Medulla oblongata (tissue), 1 donor: ENCODE results near the gene FBXL13.
"Not testable (repeated sequence)": the region's sequence is repeated elsewhere in the genome, so short reads cannot be mapped to it uniquely, and the experiment has no call there.

Source experiments
- DNase-seq: peaks from one replicate; pipeline ENCODE4 v3.0.0-alpha.2; 2015; ENCODE audit errors: extremely low spot score

The FBXL13 gene

DNA sequence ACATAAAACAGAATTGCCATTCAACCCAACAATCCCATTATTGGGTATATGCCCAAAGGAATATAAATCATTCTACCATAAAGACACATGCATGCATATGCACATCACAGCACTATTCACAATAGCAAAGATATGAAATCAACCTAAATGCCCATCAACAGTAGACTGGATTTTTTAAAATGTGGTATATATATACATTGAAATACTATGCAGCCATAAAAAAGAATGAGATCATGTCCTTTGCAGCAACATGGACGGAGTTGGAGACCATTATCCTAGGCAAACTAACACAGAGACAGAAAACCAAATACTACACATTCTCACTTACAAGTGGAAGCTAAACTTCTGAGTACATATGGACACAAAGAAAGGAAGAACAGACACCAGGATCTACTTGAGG lies 51.0 kb downstream of the FBXL13 start:
- not testable (repeated sequence) for DNase-seq

DNA sequence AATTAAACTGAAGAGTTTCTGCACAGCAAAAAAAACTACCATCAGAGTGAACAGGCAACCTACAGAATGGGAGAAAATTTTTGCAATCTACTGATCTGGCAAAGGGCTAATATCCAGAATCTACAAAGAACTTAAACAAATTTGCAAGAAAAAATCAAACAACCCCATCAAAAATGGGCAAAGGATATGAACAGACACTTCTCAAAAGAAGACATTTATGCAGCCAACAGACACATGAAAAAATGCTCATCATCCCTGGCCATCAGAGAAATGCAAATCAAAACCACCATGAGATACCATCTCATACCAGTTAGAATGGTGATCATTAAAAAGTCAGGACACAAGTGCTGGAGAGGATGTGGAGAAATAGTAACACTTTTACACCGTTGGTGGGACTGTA lies 53.1 kb downstream of the FBXL13 start:
- not testable (repeated sequence) for DNase-seq

DNA sequence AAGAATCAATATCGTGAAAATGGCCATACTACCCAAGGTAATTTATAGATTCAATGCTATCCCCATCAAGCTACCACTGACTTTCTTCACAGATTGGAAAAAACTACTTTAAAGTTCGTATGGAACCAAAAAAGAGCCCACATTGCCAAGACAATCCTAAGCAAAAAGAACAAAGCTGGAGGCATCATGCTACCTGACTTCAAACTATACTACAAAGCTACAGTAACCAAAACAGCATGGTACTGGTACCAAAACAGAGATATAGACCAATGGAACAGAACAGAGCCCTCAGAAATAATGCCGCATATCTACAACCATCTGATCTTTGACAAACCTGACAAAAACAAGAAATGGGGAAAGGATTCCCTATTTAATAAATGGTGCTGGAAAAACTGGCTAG lies 53.7 kb downstream of the FBXL13 start:
- not testable (repeated sequence) for DNase-seq

DNA sequence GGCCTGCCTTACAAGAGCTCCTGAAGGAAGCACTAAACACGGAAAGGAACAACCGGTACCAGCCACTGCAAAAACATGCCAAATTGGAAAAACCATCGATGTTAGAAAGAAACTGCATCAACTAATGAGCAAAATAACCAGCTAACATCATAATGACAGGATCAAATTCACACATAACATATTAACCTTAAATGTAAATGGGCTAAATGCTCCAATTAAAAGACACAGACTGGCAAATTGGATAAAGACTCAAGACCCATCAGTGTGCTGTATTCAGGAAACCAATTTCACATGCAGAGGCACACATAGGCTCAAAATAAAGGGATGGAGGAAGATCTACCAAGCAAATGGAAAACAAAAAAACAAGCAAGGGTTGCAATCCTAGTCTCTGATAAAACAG lies 56.3 kb downstream of the FBXL13 start:
- not testable (repeated sequence) for DNase-seq

DNA sequence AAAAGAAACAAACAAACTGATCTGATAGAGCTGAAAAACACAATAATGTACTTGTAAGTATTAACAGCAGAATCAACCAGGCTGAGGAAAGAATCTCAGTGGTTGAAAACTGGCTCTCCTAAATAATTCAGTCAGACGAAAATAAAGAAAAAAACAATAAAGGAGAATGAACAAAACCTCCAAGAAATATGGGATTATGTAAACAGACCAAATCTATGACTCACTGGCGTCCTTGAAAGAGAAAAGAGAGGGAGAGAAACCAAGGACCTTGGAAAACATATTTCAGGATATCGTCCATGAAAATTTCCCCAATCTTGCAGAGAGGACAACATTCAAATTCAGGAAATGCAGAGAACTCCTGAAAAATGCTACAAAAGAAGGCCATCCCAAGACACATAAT lies 62.9 kb downstream of the FBXL13 start:
- no peak for DNase-seq

DNA sequence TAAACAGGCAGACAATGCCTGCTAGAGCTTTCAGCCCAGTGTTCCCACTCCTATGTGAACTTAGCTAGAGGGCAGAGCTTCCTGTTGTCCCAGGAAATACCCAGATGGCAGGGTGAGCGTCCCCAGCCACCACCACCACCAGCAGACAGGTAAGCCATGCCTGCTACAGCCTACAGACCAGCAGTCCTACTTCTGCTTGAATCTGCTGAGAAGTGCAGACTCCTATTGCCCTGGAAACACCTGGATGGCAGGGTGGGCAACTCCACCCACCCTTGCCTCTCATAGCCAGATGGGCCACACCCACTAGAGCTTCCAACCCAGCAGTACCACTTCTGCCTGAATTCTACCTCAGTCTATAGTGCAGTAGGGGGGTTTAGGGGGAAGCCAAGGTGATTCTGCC lies 64.4 kb downstream of the FBXL13 start:
- DNase-seq, result no peak

DNA sequence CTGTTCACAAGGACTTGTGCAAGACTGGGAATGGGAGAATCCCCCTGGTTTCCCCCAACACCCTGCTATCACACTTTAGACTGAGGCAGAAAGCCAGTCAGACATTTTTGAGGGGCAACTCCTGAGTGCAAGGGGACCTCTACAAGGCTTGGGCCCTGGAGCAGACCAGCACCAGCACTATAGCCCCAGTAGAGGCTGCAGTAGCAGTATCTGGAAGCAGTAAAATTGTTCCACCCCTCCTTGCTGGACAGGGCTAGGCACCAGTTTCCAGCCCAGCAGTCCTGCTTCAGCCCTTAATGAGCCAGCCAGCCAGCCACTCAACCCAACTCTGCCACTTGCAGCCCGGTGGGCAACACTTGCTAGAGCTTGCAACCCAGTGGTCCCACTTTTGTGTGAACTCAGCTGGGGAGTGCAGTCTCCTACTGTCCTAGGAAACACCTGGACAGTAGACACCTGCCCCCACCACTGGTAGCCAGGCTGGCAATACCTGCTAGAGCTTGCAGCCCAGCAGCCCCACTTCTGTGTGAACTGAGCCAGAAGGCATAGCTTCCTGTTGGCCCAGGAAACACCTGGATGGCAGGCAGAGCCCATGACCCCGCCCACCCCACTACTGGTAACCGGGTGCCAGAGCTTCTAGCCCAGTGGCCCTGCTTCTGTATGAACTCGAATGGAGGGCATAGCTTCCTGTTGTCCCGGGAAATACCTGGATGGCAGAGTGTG lies 65.0 kb downstream of the FBXL13 start:
- DNase-seq, result no peak

DNA sequence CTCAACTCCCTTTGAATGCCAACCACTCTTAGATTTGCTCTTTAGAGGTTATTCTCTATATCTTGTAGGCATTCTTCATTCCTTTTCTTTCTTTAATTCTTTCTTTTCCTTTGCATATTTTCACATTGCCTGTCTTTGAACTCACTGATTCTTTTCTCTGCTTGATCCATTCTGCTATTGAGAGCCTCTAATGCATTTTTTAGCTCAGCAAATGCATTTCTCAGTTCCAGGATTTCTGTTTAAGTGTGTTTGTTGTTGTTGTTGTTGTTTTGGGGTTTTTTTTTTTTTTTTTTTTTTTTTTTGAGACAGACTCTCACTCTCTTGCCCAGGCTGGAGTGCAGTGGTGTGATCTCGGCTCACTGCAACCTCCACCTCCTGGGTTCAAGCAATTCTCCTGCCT lies 71.6 kb downstream of the FBXL13 start:
- DNase-seq, result no peak

DNA sequence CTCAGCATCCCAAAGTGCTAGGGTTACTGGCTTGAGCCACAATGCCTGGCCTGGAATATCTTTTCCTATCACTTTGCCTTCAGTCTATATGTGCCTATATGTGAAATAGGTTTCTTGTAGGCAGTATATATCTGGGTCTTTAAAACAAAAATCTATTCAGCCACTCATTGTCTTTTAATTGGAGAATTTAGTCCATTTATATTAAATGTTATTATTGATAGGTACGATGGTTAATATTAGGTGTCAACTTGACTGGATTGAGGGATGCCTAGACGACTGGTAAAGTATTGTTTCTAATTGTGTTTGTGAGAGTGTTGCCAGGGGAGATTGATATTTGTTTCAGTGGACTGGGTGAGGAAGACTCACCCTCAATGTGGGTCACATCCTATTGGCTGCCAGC lies 73.4 kb downstream of the FBXL13 start:
- DNase-seq, result no peak

DNA sequence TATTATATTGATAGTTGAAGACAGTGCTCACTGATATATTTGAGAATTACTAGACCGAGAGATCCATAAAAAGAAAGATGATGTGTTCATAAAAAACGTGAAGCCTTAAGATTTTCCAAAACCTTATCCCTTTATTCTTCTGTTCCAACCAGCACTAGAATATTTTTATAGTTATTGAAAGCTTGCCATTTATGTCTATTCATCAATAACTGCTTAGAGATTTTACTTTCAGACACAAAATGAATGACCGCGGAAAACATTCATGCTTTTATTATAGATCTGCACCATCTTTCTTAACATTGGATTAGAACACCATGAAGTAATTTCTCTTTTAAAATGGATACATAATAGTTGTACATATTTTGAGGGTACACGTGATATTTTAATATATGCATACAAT lies 77.6 kb downstream of the FBXL13 start:
- no peak for DNase-seq

DNA sequence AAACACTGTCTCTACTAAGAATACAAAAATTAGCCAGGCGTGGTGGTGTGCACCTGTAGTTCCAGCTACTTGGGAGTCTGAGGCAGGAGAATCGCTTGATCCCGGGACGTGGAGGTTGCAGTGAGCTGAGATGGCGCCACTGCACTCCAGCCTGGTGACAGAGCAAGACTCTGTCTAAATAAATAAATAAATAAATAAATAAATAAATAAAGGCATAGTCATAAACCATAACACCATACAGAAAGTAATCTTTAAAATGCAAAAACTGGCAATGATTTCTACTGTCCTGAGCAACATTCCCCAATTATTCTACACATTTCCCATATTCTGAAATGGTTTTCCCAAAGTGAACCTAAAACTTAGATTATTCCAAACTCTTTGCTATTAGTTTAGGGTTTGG lies 79.0 kb downstream of the FBXL13 start:
- not testable (repeated sequence) for DNase-seq

DNA sequence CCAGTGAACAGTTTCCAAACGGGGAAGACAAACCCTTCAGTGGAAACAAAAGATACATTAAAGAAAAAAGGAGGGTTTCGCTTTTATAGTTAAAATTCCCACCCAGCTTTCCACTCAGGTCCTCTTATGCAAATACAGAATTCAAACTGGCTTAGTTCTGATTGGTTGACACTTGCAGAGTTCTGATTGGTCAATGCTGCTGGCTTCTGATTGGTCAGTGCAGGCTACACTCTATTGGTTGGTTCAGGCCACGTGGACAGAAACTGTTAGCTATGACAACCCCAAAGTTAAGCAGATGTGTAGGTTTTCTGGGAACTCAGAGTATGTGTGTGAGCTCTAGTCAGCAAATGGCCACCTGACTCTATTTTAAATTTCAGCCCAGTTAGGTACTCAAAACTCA lies 80.0 kb downstream of the FBXL13 start:
- no peak for DNase-seq

DNA sequence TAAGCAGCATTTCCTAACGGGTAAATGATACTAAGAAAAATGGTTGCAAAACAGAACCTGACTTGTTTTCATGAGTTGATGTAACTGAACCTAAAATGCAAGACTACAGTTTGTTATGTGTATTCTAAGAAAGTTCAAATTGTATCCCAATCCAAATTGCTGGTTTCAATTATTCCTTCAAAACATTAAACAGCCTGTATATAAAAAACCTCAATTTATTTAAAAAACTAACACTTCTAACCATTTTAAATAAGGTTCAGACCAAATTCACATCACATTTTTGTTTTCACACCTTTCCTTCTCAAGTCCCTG lies 80.9 kb downstream of the FBXL13 start:
- DNase-seq, result no peak

DNA sequence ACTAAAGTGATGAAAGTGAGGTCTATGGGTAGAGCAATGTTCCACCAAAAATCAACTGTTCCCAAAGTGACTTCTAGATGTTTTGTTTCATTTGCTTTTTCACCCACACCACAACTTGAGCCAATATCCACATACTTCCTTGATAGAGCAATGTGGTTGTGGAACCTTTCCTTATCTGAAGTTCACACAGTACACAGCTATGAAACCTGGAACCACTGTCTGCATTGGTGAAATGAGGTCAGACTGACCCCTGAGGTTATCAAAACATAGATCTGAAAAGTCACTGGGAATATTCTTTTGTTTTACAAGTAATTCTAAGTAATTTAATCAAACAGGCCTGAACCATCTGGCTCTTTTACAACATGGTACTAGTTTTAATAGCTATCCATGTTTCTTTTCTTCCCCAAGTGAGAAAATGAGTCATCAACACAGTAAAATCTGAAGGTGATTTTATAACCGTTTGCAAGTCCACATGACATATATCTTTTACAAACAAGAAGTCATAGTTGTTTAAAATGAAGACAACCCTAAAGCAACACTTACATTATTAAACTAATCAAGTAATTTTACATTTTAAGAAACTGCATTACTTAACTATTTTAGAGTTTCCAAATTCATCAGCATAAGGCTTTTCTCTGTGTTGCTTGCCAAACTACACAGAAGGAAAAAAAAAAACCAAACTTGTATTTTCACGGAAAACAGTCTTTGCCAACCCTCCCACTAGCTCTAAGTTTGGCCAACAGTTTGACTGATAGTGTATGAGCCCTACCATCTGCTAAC lies 81.5 kb downstream of the FBXL13 start:
- DNase-seq, result no peak

DNA sequence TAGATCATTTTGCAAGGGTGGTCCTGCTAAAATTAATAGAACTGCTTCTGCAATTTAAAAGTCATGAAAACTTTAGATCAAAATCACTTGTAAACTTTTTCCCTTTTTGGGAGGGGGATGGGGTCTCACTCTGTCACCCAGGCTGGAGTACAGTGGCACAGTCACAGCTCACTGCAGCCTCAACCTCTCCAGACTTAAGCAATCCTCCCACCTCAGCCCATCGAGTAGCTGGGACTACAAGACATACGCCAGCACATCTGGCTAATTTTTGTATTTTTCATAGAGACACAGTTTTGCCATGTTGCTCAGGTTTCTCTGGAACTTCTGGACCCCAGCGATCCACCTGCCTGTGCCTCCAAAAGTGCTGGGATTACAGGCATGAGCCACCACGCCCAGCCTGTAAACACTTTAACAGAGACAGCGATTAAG lies 82.1 kb downstream of the FBXL13 start:
- no peak for DNase-seq

DNA sequence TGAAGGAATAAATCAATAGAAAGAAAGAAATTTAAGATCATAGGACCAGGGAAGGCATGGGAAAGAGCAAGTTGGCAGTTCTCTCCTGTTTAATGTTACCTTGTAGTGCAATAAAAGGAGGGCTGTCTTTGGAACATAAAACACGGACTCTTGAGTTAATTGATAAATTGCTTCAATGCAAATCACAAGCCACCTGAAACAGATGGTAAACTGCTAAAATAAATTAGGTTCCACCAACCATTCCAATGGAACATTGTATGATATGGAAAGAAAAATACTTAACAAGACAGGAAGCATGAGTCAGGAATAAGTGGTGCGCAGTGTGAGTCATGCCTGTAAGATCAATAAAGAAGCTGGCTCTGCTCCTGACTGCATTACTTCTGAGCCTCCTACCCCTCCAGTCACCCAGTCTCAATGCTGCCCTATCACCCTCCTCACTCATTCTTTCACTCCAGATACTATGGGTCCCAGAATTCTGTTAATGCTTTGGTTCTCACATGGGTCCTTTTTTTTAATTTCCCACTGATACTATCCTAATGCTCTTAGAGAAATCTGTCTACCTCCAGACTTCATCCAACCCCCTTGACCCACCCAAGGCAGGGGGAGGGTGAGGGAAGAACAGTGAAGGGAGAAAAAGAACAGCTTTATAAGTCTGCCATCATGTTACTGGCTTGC lies 82.9 kb downstream of the FBXL13 start:
- DNase-seq, result no peak

DNA sequence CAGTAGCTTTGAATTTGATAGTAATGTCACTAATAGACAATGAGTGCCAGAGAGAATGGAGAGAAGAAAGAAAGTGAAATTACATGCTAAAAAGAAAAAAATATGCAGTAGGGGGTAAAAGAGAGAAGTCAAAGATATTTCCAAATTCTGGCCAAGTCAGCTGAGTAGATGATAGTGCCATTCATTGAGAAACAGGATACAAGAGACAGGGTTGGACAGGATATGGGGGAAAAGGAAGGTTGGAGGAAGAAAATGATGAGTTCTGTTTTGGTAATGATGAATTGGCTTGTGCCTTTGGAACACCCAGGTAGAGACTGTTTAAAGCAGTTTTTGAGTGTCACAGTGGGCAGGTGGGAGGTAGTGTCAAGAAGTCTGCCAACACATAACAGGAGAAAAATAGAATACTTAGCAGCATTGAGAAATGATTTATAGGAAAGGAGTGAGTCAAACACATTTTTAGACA lies 83.5 kb downstream of the FBXL13 start:
- DNase-seq, result no peak

DNA sequence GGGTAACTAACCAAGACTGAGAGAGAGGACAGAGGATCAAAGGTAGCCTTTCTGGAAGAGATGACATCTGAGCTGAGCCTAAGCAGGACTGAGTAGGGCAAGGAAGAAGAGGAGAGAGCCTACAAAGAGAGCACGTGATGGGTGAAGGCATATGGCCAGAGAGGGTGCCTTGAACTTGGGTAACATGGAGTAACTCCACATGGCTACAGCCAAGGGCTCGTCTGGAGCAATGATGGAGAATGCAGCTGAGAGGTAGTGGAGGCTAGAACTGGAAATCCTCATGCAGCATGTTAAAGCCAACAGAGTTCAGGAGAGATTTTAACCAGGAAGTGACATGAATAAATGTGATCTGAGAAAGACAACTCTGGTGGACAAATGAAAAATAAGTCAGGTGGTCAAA lies 84.0 kb downstream of the FBXL13 start:
- DNase-seq, result no peak

DNA sequence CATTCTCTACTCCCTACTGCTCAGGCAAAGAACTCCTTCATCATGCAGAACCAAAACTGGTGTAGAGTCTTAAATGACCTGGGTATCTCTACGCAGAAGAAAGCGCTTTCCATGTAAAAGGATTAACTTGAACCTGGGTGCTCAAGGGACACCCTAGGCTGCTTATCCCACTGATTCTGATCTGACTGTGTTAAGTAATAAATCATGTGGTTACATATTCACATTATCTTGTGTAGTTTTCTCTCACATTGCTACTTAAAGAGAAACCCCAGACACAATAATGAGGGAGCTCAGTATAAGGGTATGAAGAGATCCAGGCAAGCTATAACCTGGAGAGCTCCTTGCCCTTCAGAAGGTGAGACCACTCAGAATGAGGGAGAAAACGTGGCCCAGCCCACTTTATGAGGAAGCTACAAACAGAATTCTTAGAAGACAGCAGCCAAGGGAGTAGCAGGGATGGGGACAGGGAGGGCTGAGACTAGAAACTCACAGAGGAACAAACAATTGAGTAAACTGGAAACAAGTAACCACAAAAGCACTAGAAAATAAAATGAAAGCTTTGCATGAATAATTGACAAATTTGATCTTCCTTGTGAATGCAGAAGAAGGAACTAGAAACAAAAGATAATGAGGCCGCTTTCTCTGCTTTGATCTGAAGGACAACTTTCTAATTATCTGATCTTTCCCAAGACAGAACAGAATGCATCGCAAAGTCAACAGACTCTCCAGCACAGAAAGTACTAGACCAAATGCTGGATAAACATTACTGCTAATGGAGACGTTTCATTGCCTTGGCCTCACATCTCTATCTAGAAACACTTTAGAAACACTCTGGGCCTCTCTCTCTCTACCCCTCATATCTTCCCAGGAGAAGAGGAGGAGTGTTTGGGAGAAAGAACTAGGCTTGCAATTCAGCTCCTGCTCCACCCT lies 85.7 kb downstream of the FBXL13 start:
- DNase-seq, result no peak

DNA sequence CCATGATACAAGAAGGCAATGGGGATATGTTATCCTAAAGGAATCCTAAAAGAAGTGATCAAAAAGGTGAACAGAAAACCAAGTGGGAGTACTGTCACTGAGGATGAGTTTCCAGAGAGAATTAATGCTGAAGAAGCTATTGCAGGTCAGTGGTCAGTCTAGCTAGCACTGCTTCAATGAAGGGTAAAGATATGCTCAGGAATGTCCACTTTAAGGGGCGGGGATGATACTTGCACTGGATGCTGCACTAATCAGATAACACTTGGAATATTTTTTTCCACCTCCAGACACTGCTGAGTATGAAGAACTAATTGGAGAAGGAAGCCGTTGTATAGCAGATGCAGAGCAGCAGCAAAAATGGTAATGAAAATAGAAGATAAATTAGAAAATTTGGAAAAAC lies 86.5 kb downstream of the FBXL13 start:
- DNase-seq, result no peak

DNA sequence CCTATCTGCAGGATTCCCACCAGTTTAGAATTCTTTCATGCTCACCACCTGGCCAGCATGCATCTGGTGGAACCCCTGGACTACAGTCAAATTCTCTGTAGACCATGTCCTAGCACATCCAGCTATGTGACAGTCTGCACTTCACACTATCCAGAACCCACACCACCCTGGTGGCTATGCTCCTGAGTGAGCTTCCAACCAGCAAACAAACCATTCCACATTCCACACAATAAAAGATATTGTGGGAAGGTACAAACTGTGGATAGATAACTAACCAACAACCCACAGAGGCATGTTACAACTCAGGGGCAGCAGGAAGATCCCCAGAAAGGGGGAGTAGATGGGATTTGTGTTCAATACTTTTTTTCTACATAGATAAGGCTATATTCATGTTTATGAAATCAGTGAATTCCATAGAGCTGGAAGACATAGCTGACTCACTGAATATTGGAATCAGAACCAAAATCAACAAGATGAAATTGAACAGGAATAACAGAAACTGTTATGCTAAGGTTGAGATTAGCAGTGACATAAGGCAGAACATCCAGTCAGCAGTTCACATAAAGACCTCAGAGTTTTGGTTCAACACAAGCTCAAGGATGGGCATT lies 89.3 kb downstream of the FBXL13 start:
- no peak for DNase-seq
